HepG2 (cell line): ENCODE results near the gene CHKB. TPM values are rescaled to one million over a fixed set of nuclear protein-coding genes. Genes with fewer than 3 reads are reported as not detected.

Experiments used
- CHCHD3 ChIP-seq: sonication (generic); formaldehyde crosslinking; IDR thresholded peaks from 2 replicates; pipeline ENCODE4 v1.8.0; 2022; ENCODE audit warnings: mild to moderate bottlenecking, missing genetic modification reagents, moderate library complexity
- FUBP1 ChIP-seq: sonication (generic); formaldehyde crosslinking; IDR thresholded peaks from 2 replicates; pipeline ENCODE4 v1.5.1; 2020; ENCODE audit warnings: missing genetic modification reagents, mild to moderate bottlenecking, borderline replicate concordance
- GABPB1 ChIP-seq: IDR thresholded peaks from 2 replicates; pipeline ENCODE4 v1.6.1; 2016; ENCODE audit warnings: mild to moderate bottlenecking, missing genetic modification reagents, moderate library complexity, missing compliant biosample characterization
- HHEX ChIP-seq: IDR thresholded peaks from 2 replicates; pipeline ENCODE4 v1.6.1; 2016; ENCODE audit warnings: control low read depth
- HIC2 ChIP-seq: sonication (generic); formaldehyde crosslinking; IDR thresholded peaks from 2 replicates; pipeline ENCODE4 v1.9.0; 2022; ENCODE audit warnings: low read depth, missing genetic modification reagents
- HOXA5 ChIP-seq: sonication (generic); formaldehyde crosslinking; IDR thresholded peaks from 2 replicates; pipeline ENCODE4 v1.4.0; 2020; ENCODE audit warnings: missing genetic modification reagents
- IRX3 ChIP-seq: sonication (generic); formaldehyde crosslinking; IDR thresholded peaks from 2 replicates; pipeline ENCODE4 v1.8.1; 2023; ENCODE audit warnings: mild to moderate bottlenecking, low read depth, missing genetic modification reagents, borderline replicate concordance
- NFIB ChIP-seq: sonication (generic); formaldehyde crosslinking; IDR thresholded peaks from 2 replicates; pipeline ENCODE4 v1.9.0; 2021; ENCODE audit warnings: missing genetic modification reagents, mild to moderate bottlenecking, borderline replicate concordance
- PHB2 ChIP-seq: fragments of 450-650 bp; IDR thresholded peaks from 2 replicates; pipeline ENCODE4 v1.6.1; 2018; ENCODE audit not compliant: partially characterized antibody
- PITX1 ChIP-seq: sonication (generic); formaldehyde crosslinking; IDR thresholded peaks from 2 replicates; pipeline ENCODE4 v1.5.1; 2020; ENCODE audit warnings: mild to moderate bottlenecking, missing genetic modification reagents
- PRDM15 ChIP-seq: sonication (generic); formaldehyde crosslinking; IDR thresholded peaks from 2 replicates; pipeline ENCODE4 v1.4.0; 2020; ENCODE audit warnings: missing genetic modification reagents
- PTBP1 ChIP-seq: fragments of 200-400 bp; formaldehyde crosslinking; IDR thresholded peaks from 2 replicates; pipeline ENCODE4 v1.6.1; 2018; ENCODE audit warnings: low read length, low read depth; ENCODE audit not compliant: poor library complexity, severe bottlenecking
- SNAPC2 ChIP-seq: sonication (generic); formaldehyde crosslinking; IDR thresholded peaks from 2 replicates; pipeline ENCODE4 v1.8.1; 2022; ENCODE audit warnings: mild to moderate bottlenecking, missing genetic modification reagents
- SNAPC5 ChIP-seq: sonication (generic); formaldehyde crosslinking; IDR thresholded peaks from 2 replicates; pipeline ENCODE4 v1.8.1; 2023; ENCODE audit warnings: mild to moderate bottlenecking, missing genetic modification reagents, borderline replicate concordance
- ZBTB7B ChIP-seq: sonication (generic); formaldehyde crosslinking; IDR thresholded peaks from 2 replicates; pipeline ENCODE4 v1.4.0; 2020; ENCODE audit warnings: missing genetic modification reagents
- ZNF3 ChIP-seq: IDR thresholded peaks from 2 replicates; pipeline ENCODE4 v1.7.0; 2017; ENCODE audit warnings: inconsistent platforms
- ZNF552 ChIP-seq: sonication (generic); formaldehyde crosslinking; IDR thresholded peaks from 2 replicates; pipeline ENCODE4 v1.9.0; 2022; ENCODE audit warnings: missing genetic modification reagents, mild to moderate bottlenecking, borderline replicate concordance
- ZNF652 ChIP-seq: IDR thresholded peaks from 2 replicates; pipeline ENCODE4 v1.6.1; 2016; ENCODE audit warnings: low read depth, borderline replicate concordance
- ZNF782 ChIP-seq: sonication (generic); formaldehyde crosslinking; IDR thresholded peaks from 2 replicates; pipeline ENCODE4 v1.4.0; 2020; ENCODE audit warnings: missing genetic modification reagents, mild to moderate bottlenecking, borderline replicate concordance
- ZNF792 ChIP-seq: IDR thresholded peaks from 2 replicates; pipeline ENCODE4 v1.6.1; 2016
- polyA plus RNA-seq, 8 experiments: library from polyadenylated mRNA; depleted of rRNA in 3 of 8; stranded (reverse) in 7 of 8; unstranded in 1 of 8; fragments of >200 nt; fragmentation: Illumina TruSeq in 4 of 8; extraction: Trizol in 4 of 8; gene quantifications; 2 replicates each; pipeline versions ENCODE4 v1.2.1 to v1.2.3, GENCODE V29; 2011 to 2016; ENCODE audit warnings: low read depth in 4 of 8, missing spikeins in 1 of 8, mixed read lengths in 1 of 8; ENCODE audit not compliant: insufficient read depth in 1 of 8
- total RNA-seq, 5 experiments: library from RNA; depleted of rRNA; stranded (reverse); fragments of >200 nt; fragmentation: Illumina TruSeq; extraction: Trizol; gene quantifications; 2 replicates each; pipeline ENCODE4 v1.2.3, GENCODE V29; 2016; ENCODE audit warnings: low read depth in 1 of 5
- TF ChIP-seq, protein P1 (sequence below): sonication (generic); formaldehyde crosslinking; IDR thresholded peaks from 2 replicates; pipeline ENCODE4 v1.8.1; 2023; ENCODE audit warnings: mild to moderate bottlenecking, missing genetic modification reagents
- TF ChIP-seq, protein P2 (sequence below): IDR thresholded peaks from 2 replicates; pipeline ENCODE4 v1.6.1; 2016; ENCODE audit warnings: low read depth, borderline replicate concordance

CHKB gene
- total and polyA plus RNA-seq, 2 of the 13 experiments (the other 11 are each of a cell fraction or from before 2014, with no cell fraction given) = 24.5 to 42.7 TPM

- TF ChIP-seq, protein P1, sequence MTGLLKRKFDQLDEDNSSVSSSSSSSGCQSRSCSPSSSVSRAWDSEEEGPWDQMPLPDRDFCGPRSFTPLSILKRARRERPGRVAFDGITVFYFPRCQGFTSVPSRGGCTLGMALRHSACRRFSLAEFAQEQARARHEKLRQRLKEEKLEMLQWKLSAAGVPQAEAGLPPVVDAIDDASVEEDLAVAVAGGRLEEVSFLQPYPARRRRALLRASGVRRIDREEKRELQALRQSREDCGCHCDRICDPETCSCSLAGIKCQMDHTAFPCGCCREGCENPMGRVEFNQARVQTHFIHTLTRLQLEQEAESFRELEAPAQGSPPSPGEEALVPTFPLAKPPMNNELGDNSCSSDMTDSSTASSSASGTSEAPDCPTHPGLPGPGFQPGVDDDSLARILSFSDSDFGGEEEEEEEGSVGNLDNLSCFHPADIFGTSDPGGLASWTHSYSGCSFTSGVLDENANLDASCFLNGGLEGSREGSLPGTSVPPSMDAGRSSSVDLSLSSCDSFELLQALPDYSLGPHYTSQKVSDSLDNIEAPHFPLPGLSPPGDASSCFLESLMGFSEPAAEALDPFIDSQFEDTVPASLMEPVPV (CRISPR knock-in tag) = no peak
- TF ChIP-seq ZNF3 (CRISPR knock-in tag) (no peak), PHB2 (no peak), ZBTB7B (0 out of 2 replicates have a peak, but pooled peaks have one; percentile 21), CHCHD3 (CRISPR knock-in tag) (no peak), NFIB (CRISPR knock-in tag) (no peak), ZNF782 (CRISPR knock-in tag) (no peak), SNAPC5 (no peak), FUBP1 (CRISPR knock-in tag) (no peak), PITX1 (CRISPR knock-in tag) (no peak), SNAPC2 (no peak), HOXA5 (no peak), HHEX (no peak), GABPB1 (CRISPR knock-in tag) (no peak), IRX3 (CRISPR knock-in tag) (no peak), PRDM15 (CRISPR knock-in tag) (no peak), ZNF792 (CRISPR knock-in tag) (0 out of 2 replicates have a peak, but pooled peaks have one; percentile 18), PTBP1 (no peak), HIC2 (CRISPR knock-in tag) (no peak), ZNF652 (CRISPR knock-in tag) (no peak), ZNF552 (CRISPR knock-in tag) (no peak)
- TF ChIP-seq, protein P2, sequence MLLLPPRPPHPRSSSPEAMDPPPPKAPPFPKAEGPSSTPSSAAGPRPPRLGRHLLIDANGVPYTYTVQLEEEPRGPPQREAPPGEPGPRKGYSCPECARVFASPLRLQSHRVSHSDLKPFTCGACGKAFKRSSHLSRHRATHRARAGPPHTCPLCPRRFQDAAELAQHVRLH (CRISPR knock-in tag) = no peak
Measured at GRCh38 chr22:50621356-50621880, 38.8 kb upstream of the CHKB start (continued).
